ENCODE measurements around the gene GRM8. TPM values are rescaled to one million over a fixed set of nuclear protein-coding genes. Genes with fewer than 3 reads are reported as not detected.

Gene GRM8
- total and polyA plus RNA-seq, 9 of the 15 experiments (the other 6 are each of a cell fraction or from before 2014, with no cell fraction given) = 0.13 TPM; not detected in 7

DNA sequence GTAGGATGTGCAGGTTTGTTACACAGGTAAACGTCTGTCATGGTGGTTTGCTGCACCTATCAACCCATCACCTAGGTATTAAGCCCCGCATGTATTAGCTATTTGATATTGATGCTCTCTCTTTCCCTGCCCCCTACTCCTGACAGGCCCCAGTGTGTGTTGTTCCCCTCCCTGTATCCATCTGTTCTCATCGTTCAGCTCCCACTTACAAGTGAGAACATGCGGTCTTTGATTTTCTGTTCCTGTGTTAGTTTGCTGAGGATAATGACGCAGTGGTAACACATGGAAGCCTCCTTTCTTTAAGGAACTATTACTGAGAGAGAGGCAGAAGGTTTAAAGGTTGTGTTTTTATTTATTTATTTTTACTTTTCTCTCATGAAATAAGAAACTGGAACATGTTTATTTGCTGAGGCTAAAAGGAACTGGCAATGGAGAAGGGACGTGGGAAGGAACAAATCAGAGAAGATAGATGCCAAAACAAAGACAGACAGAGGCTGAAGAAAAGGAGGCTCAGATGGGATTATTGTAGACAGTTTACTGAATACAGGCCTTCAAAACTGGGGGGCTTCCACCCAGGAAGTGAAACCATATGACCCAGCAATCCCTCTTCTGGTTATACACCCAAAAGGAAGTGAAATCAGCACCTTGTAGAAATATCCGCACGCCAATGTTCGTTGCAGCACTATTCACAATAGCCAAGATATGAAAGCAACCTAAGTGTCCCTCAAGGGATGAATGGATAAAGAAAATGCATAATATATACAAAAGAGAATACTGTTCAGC lies 556.3 kb downstream of the GRM8 start:
- Histone ChIP-seq H3K9me3 (replicated peaks; ENCODE audit: control insufficient read depth, insufficient read depth, low read depth, low read length) (no peaks in the 10 kb centered on the region), H3K9me1 (ENCODE audit: control insufficient read depth, insufficient read depth, low read length) (no peaks in the 10 kb centered on the region), H4K20me1 (replicated peaks; ENCODE audit: control insufficient read depth, insufficient read depth, low read length) (no peaks in the 10 kb centered on the region), H3K9ac (ENCODE audit: insufficient read depth in 1 of 2, low read depth in 2 of 2, low read length in 2 of 2) (no peak overlapping the region), H3K36me3 (ENCODE audit: control insufficient read depth, insufficient read depth, low read length) (no peaks in the 10 kb centered on the region), H3K27me3 (ENCODE audit: control insufficient read depth in 2 of 2, insufficient read depth in 2 of 2, low read length in 2 of 2) (peaks cover 0 to under 1% of the 10 kb centered on the region in 2 experiments; a peak in 2 of 5 replicates), H3K4me3 (no peak overlapping the region), H3K79me2 (ENCODE audit: control insufficient read depth, insufficient read depth, low read length) (no peaks in the 10 kb centered on the region), H3K4me1 (replicated peaks in 1 of 2; ENCODE audit: control insufficient read depth in 2 of 2, insufficient read depth in 2 of 2, low read length in 2 of 2) (peaks cover 0 to 27% of the 10 kb centered on the region in 2 experiments; a peak in 3 of 5 replicates), H3K27ac (ENCODE audit: extremely low read depth, low read depth, low read length) (no peak overlapping the region), H3K4me2 (ENCODE audit: insufficient read depth, low read length) (no peak overlapping the region), H2AFZ (ENCODE audit: low read depth, low read length) (no peak overlapping the region)
- no TSS peak for BruUV-seq (replicated peaks)
- intact Hi-C loops (cut with micrococcal nuclease) (no loop called here), in situ Hi-C loops (cut with MboI) (no loop called here)
- no peak for DNase-seq (ENCODE audit: extremely low read depth in 1 of 4, low spot score in 3 of 4)
- TF ChIP-seq NR2C2 (CRISPR knock-in tag; IDR thresholded peaks at IDR 0.05) (no peak), NR2C2 (tag; IDR thresholded peaks at IDR 0.05) (no peak), SREBF2 (CRISPR knock-in tag; IDR thresholded peaks at IDR 0.05) (no peak; the same call in 1 of the 2 replicates), CBX8 (IDR thresholded peaks at IDR 0.05; ENCODE audit: borderline replicate concordance, extremely low read depth, low read depth, low read length, poor library complexity, severe bottlenecking) (no peak)
- TF ChIP-seq, protein P1, sequence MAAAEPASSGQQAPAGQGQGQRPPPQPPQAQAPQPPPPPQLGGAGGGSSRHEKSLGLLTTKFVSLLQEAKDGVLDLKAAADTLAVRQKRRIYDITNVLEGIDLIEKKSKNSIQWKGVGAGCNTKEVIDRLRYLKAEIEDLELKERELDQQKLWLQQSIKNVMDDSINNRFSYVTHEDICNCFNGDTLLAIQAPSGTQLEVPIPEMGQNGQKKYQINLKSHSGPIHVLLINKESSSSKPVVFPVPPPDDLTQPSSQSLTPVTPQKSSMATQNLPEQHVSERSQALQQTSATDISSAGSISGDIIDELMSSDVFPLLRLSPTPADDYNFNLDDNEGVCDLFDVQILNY (CRISPR knock-in tag; IDR thresholded peaks at IDR 0.05) = no peak
- 60% methylated on average over 9 of the region's 9 CpGs for WGBS (ENCODE audit: insufficient coverage, low coverage, missing lambda C conversion rate)
- ChIA-PET POLR2A (interaction anchor here (1.1 kb wide), 1 partner anchor 20 kb away, joined by 4 read pairs; no protein-coding TSS in a partner anchor), CTCF (ENCODE audit: low intra/inter-chr PET ratio) (no interaction called here)
- ATAC-seq = no peak
- no peak for FAIRE-seq

All from K562 (cell line).